C4-2B (cell line): ENCODE measurements around the gene EVC.
"Not testable (repeated sequence)": the region's sequence is repeated elsewhere in the genome, so short reads cannot be mapped to it uniquely, and the experiment has no call there.

Experiments used
- H3K27ac ChIP-seq: fragments of 450-650 bp; 2 replicates; pipeline ENCODE4 v1.5.1; 2017
- ZFX ChIP-seq: fragments of 450-650 bp; IDR thresholded peaks from 2 replicates; pipeline ENCODE4 v1.6.1; 2017
- TF ChIP-seq, protein P1 (sequence below): fragments of 450-650 bp; conservative IDR thresholded peaks from 2 replicates; pipeline ENCODE4 v1.5.1; 2017; ENCODE audit warnings: mild to moderate bottlenecking

Gene EVC

DNA sequence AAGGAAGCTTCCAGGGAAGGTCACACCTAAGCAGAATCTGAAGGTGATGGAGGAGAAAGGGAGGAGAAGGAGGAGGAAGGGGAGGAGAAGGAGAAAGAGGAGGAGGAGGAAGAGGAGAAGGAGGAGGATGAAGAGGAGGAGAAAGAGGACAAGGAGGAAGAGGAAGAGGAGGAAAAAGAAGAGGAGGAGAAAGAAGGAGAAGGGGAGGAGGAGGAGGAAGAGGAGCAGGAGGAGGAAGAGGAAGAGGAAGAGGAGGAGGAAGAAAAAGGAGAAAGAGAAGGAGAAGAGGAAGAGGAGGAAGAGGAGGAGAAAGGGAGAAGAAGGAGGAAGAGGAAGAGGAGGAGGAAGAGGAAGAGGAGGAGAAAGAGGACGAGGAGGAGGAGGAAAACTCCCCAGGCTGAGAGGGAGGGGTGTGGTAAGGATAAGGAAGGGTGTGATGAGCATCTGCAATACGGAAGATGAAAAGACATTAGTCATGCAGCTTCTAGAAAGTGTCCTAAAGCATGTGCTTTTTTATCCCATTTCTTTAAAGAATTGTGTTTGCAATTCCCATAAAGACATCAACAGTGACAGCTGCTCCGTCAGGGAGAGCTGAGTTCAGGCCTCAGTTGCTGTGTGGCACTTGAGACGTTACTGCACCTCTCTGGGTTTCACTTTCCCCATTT lies 140.8 kb downstream of the EVC start:
- no peak overlapping the region for H3K27ac ChIP-seq
- TF ChIP-seq, protein P1, sequence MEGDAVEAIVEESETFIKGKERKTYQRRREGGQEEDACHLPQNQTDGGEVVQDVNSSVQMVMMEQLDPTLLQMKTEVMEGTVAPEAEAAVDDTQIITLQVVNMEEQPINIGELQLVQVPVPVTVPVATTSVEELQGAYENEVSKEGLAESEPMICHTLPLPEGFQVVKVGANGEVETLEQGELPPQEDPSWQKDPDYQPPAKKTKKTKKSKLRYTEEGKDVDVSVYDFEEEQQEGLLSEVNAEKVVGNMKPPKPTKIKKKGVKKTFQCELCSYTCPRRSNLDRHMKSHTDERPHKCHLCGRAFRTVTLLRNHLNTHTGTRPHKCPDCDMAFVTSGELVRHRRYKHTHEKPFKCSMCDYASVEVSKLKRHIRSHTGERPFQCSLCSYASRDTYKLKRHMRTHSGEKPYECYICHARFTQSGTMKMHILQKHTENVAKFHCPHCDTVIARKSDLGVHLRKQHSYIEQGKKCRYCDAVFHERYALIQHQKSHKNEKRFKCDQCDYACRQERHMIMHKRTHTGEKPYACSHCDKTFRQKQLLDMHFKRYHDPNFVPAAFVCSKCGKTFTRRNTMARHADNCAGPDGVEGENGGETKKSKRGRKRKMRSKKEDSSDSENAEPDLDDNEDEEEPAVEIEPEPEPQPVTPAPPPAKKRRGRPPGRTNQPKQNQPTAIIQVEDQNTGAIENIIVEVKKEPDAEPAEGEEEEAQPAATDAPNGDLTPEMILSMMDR, result no peak
- no peak for TF ChIP-seq ZFX

DNA sequence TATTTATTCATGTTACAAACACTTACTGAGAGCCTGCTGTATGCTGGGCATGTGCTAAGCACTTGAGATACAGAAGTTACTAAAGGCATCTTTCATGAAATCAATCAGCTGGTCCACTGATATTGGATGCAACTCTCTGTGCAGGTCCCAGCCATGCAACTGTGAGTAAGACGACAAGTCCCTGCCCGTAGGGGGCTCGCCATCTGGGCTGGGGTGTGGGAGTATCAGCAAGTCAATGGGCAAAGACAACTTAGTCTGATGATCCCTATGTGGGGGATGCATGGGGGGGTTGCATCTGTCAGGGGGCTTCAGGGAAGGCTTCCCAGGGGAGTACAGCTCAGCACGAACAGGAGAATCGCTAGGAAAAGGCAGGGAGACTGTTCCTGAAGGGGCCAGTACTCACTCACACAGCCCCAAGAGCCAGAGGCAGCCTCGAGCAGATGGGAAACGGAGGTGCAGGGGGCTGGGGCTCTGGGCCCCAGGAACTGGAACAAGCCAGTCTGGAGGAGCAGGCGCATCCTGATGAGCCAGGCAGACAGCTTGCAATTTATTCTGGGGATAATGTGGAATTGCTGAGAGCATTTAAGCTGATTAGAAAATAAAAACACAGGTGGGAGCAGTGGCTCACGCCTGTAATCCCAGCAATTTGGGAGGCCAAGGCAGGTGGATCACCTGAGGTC lies 141.7 kb downstream of the EVC start:
- TF ChIP-seq, protein P1, result no peak
- no peak for TF ChIP-seq ZFX
- H3K27ac ChIP-seq, result no peak overlapping the region

DNA sequence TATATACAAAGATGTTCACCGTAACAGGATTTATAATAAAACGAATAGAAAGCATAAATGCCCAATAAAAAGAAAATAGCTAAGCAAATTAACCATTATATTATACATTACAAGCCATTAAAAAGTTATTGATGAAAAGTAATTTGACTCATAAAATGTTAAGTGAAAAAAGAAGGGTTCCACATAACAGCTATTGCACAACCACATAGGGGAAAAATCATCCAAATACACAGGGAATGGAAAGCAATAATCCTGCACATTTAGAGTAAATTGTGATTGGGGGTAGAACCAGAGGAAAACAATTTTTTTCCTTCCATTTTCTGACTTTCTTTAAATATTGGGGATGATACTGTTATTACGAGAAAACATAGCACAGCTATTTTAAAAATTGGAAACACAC lies 143.9 kb downstream of the EVC start:
- H3K27ac ChIP-seq, result no peak overlapping the region
- TF ChIP-seq ZFX, result no peak
- TF ChIP-seq, protein P1, result no peak

DNA sequence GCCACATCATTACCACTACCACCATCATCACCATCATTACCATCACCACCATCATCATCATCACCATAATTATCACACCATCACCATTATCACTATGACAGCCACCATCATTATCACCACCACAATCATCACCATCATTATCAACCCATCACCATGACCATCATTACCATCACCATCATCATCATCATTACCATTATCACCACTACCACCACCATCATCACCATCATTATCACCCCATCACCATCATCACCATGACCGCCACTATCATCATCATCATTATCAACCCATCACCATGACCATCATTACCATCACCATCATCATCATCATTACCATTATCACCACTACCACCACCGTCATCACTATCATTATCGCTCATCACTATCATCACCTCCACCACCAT lies 145.4 kb downstream of the EVC start:
- H3K27ac ChIP-seq, result not testable (repeated sequence)

DNA sequence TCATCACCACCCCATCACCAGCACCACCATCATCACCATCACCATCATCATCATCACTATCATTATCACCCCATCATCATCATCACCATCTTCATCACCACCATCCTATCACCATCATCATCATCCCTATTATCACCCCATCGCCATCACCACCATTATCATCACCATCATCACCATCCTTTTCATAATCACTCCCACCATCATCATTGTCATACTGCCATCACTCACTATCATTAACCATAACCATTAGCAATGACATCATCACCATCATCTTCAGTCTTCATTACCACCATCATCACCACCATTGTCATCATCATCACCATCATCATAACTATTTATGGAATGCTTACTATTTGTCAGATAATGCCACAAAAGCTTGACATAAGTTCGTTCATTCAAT lies 146.2 kb downstream of the EVC start:
- TF ChIP-seq, protein P1, result no peak
- no peak for TF ChIP-seq ZFX

DNA sequence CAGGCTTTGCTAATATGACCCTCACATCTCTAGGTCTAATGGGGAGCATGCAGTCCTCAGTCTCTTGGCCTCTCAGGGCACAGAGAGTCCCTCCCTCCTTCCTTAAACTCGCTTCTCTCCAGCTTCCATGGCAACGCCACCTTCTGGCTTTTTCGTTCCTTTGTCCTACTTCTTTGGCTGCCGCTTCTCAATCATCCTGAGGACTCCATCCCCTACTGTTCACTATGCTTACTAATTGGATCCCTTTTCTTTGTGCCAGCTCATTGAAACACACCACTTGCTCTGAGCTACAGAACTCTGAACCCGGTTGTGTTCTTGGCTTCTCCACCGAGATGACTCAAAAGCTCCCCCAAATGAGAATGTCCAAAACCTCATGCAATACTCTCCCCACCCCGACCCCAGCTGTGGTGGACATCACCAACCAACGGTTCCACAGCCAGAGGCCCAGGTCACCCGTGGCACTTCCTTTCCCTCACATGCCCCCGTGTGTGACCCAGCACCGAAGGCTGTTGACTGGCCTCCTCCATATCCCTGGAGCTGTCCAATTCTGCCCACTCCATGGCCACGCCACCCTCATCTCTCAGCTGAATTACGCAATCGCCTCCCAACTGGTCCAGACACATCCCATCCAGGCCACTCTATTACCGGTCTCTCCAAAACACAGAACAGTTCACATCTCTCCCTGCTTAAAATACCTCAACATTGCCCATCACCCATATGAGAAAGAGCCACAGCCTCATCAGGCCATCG lies 147.2 kb downstream of the EVC start:
- H3K27ac ChIP-seq, result no peak overlapping the region
- TF ChIP-seq, protein P1, result no peak
- TF ChIP-seq ZFX, result no peak

More for the DNA sequence above, 146.2 kb downstream of the EVC start:
- H3K27ac ChIP-seq, result no peak overlapping the region

DNA sequence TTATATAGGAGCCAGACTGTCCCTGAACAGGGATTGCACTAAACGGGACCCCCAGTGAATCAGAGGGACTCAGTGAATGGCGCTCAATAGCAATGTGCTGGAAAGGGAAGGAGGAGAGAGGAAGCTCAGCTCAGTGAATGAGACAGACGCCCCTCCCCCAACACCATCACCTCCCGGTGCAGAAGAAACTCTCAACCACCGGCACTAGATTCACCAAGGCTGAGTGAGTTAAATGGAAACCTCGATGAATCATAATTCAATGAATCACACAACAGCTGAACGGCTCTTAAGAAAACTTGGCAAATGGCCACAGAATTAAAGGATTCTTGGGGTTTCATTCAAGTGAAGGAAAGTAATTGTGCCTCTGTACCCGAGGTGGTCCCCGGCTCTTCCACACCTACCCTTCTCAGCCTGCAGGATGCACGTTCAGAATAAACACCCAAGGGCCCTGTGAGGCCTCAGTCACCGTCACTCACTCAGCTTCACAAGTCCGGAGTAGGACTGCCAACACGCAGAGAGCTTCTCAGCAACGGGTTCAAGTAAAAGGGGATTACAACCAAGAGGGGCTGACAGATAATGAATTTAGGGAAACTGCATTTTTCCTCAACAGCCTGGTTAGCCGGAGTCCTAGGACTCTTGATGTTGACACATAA lies 152.6 kb downstream of the EVC start:
- no peak for TF ChIP-seq ZFX
- TF ChIP-seq, protein P1, result no peak
- no peak overlapping the region for H3K27ac ChIP-seq
